CD14-positive monocyte (primary cell): ENCODE results near the gene DPP10. TPM values are rescaled to one million over a fixed set of nuclear protein-coding genes. Genes with fewer than 3 reads are reported as not detected.

ENCODE experiments used
- DNase-seq, 3 donors: peaks; one replicate each; pipeline ENCODE4 v3.0.0-alpha.2; 2011 to 2022
- H2AFZ ChIP-seq: 2 replicates; pipeline ENCODE4 v1.6.0; 2012; ENCODE audit warnings: mild to moderate bottlenecking, low read depth, low read length, inconsistent platforms; ENCODE audit not compliant: insufficient read depth, poor library complexity, severe bottlenecking
- H3K27ac ChIP-seq, 2 donors: 1 replicate in 1 of 2; 2 replicates in 1 of 2; pipeline ENCODE4 v1.5.1; 2012 to 2013; ENCODE audit warnings: low read length in 2 of 2, control low read depth in 1 of 2, inconsistent platforms in 1 of 2, low read depth in 1 of 2, mild to moderate bottlenecking in 1 of 2
- H3K27me3 ChIP-seq, 2 donors: one replicate each; pipeline versions ENCODE4 v1.6.0 to v1.6.1; 2011 to 2013; ENCODE audit warnings: low read length in 2 of 2; ENCODE audit not compliant: control insufficient read depth in 2 of 2, insufficient read depth in 2 of 2
- H3K36me3 ChIP-seq, 2 donors: replicated peaks in 1 of 2; 1 replicate in 1 of 2; 2 replicates in 1 of 2; pipeline versions ENCODE4 v1.5.1 to v1.6.1; 2012 to 2013; ENCODE audit warnings: low read length in 2 of 2, control low read depth in 1 of 2, inconsistent platforms in 1 of 2, mild to moderate bottlenecking in 1 of 2; ENCODE audit not compliant: insufficient read depth in 2 of 2, control insufficient read depth in 1 of 2
- H3K4me1 ChIP-seq, 2 donors: 1 replicate in 1 of 2; 2 replicates in 1 of 2; pipeline versions ENCODE4 v1.5.1 to v1.6.1; 2012 to 2013; ENCODE audit warnings: low read length in 2 of 2, control low read depth in 1 of 2, inconsistent platforms in 1 of 2, mild to moderate bottlenecking in 1 of 2, moderate library complexity in 1 of 2; ENCODE audit not compliant: insufficient read depth in 2 of 2, control insufficient read depth in 1 of 2
- H3K4me2 ChIP-seq: replicated peaks from 2 replicates; pipeline ENCODE3; 2012; ENCODE audit warnings: low read length, moderate library complexity, mild to moderate bottlenecking; ENCODE audit not compliant: poor library complexity, severe bottlenecking; ENCODE audit errors: extremely low read depth
- H3K4me3 ChIP-seq, 3 experiments: fragments of 200-600 bp in 1 of 3; sonication (generic) in 1 of 3; replicated peaks in 1 of 3; 1 replicate in 2 of 3; 2 replicates in 1 of 3; pipeline ENCODE4 v1.5.1; 2011 to 2013; ENCODE audit warnings: low read length in 3 of 3, mild to moderate bottlenecking in 3 of 3, control low read depth in 2 of 3, low read depth in 2 of 3, inconsistent platforms in 1 of 3, moderate library complexity in 1 of 3
- H3K79me2 ChIP-seq: 2 replicates; pipeline ENCODE4 v1.6.0; 2012; ENCODE audit warnings: mild to moderate bottlenecking, control low read depth, inconsistent platforms, low read length, moderate library complexity; ENCODE audit not compliant: insufficient read depth
- H3K9ac ChIP-seq: 2 replicates; pipeline ENCODE4 v1.6.0; 2017; ENCODE audit warnings: low read length, mild to moderate bottlenecking; ENCODE audit not compliant: insufficient read depth, poor library complexity, severe bottlenecking
- H3K9me3 ChIP-seq, 2 donors: replicated peaks in 1 of 2; 1 replicate in 1 of 2; 2 replicates in 1 of 2; pipeline versions ENCODE4 v1.5.1 to v1.6.1; 2012 to 2013; ENCODE audit warnings: low read length in 2 of 2, control low read depth in 1 of 2; ENCODE audit not compliant: control insufficient read depth in 1 of 2, insufficient read depth in 1 of 2
- H4K20me1 ChIP-seq: 2 replicates; pipeline ENCODE4 v1.6.0; 2012; ENCODE audit warnings: mild to moderate bottlenecking, low read length, control low read depth, moderate library complexity; ENCODE audit not compliant: insufficient read depth
- H3K27ac Mint-ChIP-seq, 7 donors: one replicate each; pipeline ENCODE4 v1.8.0; 2020; ENCODE audit warnings: mild to moderate bottlenecking in 7 of 7, mixed read lengths in 7 of 7, moderate library complexity in 6 of 7, inconsistent platforms in 2 of 7
- H3K27me3 Mint-ChIP-seq, 3 donors: one replicate each; pipeline ENCODE4 v1.8.0; 2021 to 2022; ENCODE audit warnings: low read depth in 3 of 3, mild to moderate bottlenecking in 3 of 3, mixed read lengths in 3 of 3, moderate library complexity in 3 of 3, inconsistent platforms in 1 of 3
- H3K36me3 Mint-ChIP-seq, 2 donors: one replicate each; pipeline ENCODE4 v1.8.0; 2020; ENCODE audit warnings: mixed read lengths in 2 of 2, inconsistent platforms in 1 of 2, mild to moderate bottlenecking in 1 of 2
- H3K4me1 Mint-ChIP-seq: one replicate; pipeline ENCODE4 v1.8.0; 2020; ENCODE audit warnings: mild to moderate bottlenecking, mixed read lengths
- H3K4me3 Mint-ChIP-seq, 2 donors: one replicate each; pipeline ENCODE4 v1.8.0; 2020; ENCODE audit warnings: mild to moderate bottlenecking in 2 of 2, mixed read lengths in 2 of 2, moderate library complexity in 1 of 2
- H3K9me3 Mint-ChIP-seq, 7 donors: one replicate each; pipeline ENCODE4 v1.8.0; 2020 to 2022; ENCODE audit warnings: mixed read lengths in 7 of 7, mild to moderate bottlenecking in 6 of 7, moderate library complexity in 6 of 7, inconsistent platforms in 2 of 7
- WGBS: methylation state at CpG from one replicate; pipeline ENCODE4 v1.1.5; 2013; ENCODE audit warnings: missing lambda C conversion rate; ENCODE audit not compliant: insufficient coverage; 5-methylcytosine and 5-hydroxymethylcytosine counted together
- intact Hi-C, 2 donors: fragments of 100-400 bp; cut with micrococcal nuclease; formaldehyde crosslinking; loops; one replicate each; pipeline versions ENCODE4 v1.15.0 to v1.15.1; 2023
- polyA plus RNA-seq, 3 donors: library from polyadenylated mRNA; depleted of rRNA in 1 of 3; unstranded in 2 of 3; stranded (reverse) in 1 of 3; fragments of 300-500 nt in 2 of 3; fragments of >200 nt in 1 of 3; fragmentation: Illumina TruSeq in 2 of 3; gene quantifications; 1 replicate in 2 of 3; 2 replicates in 1 of 3; pipeline ENCODE4 v1.2.3, GENCODE V29; 2012 to 2021
- TF ChIP-seq, protein P1 (sequence below): fragments of 200-600 bp; IDR thresholded peaks from one replicate; pipeline ENCODE4 v1.8.0; 2022; ENCODE audit warnings: antibody characterized with exemption, mild to moderate bottlenecking

DPP10 gene
- polyA plus RNA-seq, 3 donors = not detected

DNA sequence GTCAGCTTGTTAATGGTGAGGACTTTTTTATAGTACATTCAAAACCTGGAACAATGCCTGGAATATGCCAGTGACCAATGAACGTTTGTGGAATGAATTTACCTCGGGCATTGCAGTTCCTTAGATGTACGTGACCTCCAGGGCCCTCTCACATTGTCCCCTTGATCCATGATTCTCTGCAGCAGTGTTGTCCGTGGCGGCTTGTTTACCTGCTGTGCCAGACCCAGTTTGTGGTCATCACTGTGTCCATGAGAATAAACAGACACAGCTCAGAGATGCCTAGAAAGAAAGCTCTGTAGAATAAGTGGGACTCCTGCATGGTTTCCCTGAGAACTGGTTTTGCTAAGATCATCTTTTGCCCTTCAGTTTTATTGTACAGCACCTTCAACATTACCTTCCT lies 1132.2 kb downstream of the DPP10 start:
- Histone ChIP-seq H4K20me1 (no peaks in the 10 kb centered on the region), H3K36me3 (no peaks in the 10 kb centered on the region), H3K4me1 (no peaks in the 10 kb centered on the region), H3K9ac (no peak overlapping the region), H3K79me2 (no peaks in the 10 kb centered on the region), H2AFZ (no peak overlapping the region), H3K4me3 (no peak overlapping the region), H3K27me3 (no peaks in the 10 kb centered on the region), H3K9me3 (peaks cover 0 to 2% of the 10 kb centered on the region in 2 donors), H3K27ac (no peak overlapping the region), H3K4me2 (no peak overlapping the region)
- Mint-ChIP-seq H3K36me3 (no peaks in the 10 kb centered on the region), H3K9me3 (peaks cover 0 to 11% (median 4%) of the 10 kb centered on the region in 7 donors), H3K4me1 (no peaks in the 10 kb centered on the region), H3K27me3 (peaks cover 0 to 3% (median 1%) of the 10 kb centered on the region in 3 donors), H3K27ac (peak overlapping the region in 1 of 7 donors; percentile 8), H3K4me3 (no peak overlapping the region)
- TF ChIP-seq, protein P1, sequence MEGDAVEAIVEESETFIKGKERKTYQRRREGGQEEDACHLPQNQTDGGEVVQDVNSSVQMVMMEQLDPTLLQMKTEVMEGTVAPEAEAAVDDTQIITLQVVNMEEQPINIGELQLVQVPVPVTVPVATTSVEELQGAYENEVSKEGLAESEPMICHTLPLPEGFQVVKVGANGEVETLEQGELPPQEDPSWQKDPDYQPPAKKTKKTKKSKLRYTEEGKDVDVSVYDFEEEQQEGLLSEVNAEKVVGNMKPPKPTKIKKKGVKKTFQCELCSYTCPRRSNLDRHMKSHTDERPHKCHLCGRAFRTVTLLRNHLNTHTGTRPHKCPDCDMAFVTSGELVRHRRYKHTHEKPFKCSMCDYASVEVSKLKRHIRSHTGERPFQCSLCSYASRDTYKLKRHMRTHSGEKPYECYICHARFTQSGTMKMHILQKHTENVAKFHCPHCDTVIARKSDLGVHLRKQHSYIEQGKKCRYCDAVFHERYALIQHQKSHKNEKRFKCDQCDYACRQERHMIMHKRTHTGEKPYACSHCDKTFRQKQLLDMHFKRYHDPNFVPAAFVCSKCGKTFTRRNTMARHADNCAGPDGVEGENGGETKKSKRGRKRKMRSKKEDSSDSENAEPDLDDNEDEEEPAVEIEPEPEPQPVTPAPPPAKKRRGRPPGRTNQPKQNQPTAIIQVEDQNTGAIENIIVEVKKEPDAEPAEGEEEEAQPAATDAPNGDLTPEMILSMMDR = no peak
- 77% methylated on average over 5 of the region's 5 CpGs for WGBS
- DNase-seq = no peak
- intact Hi-C loops = no loop called here

- H3K4me1 ChIP-seq = no peaks in the 10 kb centered on the region
- no peak overlapping the region for H3K4me3 ChIP-seq
- H3K79me2 ChIP-seq = no peaks in the 10 kb centered on the region
- 95% methylated on average over 5 of the region's 5 CpGs for WGBS
- H3K9ac ChIP-seq = no peak overlapping the region
- TF ChIP-seq, protein P1 = no peak
- intact Hi-C loops = no loop called here
- no peak overlapping the region for H3K27ac Mint-ChIP-seq
- H3K9me3 Mint-ChIP-seq = peaks cover 5 to 12% (median 7%) of the 10 kb centered on the region in 7 donors
- no peaks in the 10 kb centered on the region for H3K36me3 ChIP-seq
- no peak overlapping the region for H2AFZ ChIP-seq
- H3K27ac ChIP-seq = no peak overlapping the region
- DNase-seq = no peak
- H3K36me3 Mint-ChIP-seq = no peaks in the 10 kb centered on the region
- peaks cover 0 to 5% (median 0%) of the 10 kb centered on the region in 3 donors for H3K27me3 Mint-ChIP-seq
- H3K9me3 ChIP-seq = peaks cover 0 to 7% of the 10 kb centered on the region in 2 donors
- no peak overlapping the region for H3K4me2 ChIP-seq
- no peak overlapping the region for H3K4me3 Mint-ChIP-seq
- no peaks in the 10 kb centered on the region for H3K27me3 ChIP-seq
- H3K4me1 Mint-ChIP-seq = no peaks in the 10 kb centered on the region
- H4K20me1 ChIP-seq = no peaks in the 10 kb centered on the region
Observed at GRCh38 chr2:115580784-115581183, 1138.3 kb downstream of the DPP10 start.
